VCaP (cell line): Measurements from ENCODE around the gene CCDC122.
"Not testable (repeated sequence)": the region's sequence is repeated elsewhere in the genome, so short reads cannot be mapped to it uniquely, and the experiment has no call there.

Experiments
- H3K27ac ChIP-seq: fragments of 450-650 bp; 2 replicates; pipeline ENCODE4 v1.5.1; 2017
- TF ChIP-seq, protein P1 (sequence below): fragments of 450-650 bp; conservative IDR thresholded peaks from 2 replicates; pipeline ENCODE4 v1.5.1; 2017; ENCODE audit warnings: mild to moderate bottlenecking, moderate library complexity

Gene CCDC122

DNA sequence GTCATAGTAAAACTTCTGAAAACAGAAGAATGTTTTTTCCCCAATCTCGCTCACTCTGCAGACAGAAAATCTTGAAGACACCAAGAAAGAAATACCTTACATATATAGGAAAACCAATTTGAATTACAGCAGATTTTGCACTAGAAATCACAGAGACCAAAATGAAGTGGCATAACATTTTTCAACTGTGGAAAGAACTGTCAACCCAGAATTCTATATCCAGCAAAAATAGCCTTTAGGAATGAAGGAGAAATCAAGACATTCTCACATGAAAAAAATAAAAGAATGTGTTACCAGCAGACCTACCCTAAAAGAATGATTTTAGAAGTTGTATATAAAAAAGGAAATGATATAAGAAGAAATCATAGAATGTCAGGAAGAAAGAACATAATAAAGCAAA, 28.7 kb downstream of the CCDC122 start:
- H3K27ac ChIP-seq, result no peak overlapping the region
- TF ChIP-seq, protein P1, sequence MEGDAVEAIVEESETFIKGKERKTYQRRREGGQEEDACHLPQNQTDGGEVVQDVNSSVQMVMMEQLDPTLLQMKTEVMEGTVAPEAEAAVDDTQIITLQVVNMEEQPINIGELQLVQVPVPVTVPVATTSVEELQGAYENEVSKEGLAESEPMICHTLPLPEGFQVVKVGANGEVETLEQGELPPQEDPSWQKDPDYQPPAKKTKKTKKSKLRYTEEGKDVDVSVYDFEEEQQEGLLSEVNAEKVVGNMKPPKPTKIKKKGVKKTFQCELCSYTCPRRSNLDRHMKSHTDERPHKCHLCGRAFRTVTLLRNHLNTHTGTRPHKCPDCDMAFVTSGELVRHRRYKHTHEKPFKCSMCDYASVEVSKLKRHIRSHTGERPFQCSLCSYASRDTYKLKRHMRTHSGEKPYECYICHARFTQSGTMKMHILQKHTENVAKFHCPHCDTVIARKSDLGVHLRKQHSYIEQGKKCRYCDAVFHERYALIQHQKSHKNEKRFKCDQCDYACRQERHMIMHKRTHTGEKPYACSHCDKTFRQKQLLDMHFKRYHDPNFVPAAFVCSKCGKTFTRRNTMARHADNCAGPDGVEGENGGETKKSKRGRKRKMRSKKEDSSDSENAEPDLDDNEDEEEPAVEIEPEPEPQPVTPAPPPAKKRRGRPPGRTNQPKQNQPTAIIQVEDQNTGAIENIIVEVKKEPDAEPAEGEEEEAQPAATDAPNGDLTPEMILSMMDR, result no peak

DNA sequence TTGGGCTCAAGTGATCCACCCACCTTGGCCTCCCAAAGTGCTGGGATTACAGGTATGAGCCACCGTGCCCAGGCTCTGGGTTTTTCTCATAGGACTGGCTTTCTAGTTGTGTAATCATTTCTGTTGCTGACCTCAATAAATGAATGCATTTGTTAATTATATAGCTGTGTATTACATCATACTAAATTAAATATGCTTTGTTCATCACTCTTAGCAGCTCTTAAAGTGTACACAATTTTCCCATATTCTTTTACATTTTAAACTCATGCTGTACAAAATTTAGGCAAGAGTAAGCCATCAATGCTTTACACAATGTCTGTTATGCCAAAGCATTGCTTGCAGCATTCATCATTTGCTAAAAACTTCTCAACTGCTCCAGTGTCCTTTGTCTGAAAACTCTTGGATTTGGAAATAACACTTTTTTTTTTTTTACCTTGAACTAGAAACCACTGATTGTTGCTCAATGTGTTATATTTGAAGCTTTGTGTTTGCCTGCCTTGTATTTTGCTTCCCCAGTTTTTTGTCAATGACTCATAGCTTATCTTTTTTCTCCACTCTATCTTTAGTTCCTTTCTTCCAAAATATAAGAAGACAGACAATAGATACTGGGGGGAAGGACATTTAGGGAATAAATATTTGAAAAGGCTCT, 31.4 kb downstream of the CCDC122 start:
- H3K27ac ChIP-seq, result no peak overlapping the region
- TF ChIP-seq, protein P1, result no peak

DNA sequence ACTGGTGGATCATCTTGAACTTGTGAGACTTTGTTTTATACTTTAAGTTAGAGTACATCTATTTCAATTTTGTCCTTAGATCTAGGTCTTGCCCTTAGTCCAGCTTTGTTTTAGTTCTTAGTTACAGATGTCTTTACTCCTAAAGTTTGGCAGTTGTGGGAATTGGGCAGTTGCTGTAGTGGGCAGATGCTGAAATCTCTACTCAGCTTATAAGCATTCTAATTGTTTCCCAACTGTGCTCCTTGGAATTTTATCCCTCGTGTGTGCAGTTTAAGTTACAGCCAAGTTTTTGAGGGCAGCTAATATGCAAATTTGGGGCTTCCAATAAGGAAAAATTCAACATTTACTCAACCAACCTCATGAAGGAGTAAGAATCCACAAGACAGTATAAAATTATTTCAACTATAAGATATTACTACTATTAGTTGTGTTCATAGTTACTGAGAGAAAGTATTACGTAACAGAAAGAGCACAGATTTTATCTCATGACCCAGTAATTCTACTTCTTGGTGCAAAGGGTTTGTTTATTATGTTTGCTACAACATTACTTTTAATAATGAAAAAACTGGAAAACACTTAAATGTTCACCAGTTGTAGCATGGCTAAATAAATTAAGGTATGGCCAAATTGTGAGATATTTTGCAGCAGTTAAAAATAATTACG, 32.9 kb downstream of the CCDC122 start:
- no peak overlapping the region for H3K27ac ChIP-seq

DNA sequence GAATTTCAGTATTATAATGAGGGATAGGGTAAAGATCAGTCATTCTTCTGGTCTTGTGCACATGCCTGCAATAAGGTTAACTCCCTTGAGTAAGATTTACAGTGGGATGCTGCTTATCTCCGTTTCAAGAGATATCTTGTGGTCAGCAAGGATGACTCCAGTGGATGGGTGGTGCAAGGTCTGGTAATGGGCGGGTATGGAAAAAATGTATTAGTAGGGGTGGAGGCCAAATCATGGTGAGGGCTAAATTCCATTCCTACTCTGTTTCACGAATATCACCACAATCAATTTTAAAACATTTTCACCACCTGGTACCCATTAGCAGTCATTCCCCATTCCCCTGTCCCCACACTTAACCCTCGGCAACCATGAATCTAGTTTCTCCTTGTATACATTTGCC, 40.6 kb downstream of the CCDC122 start:
- no peak overlapping the region for H3K27ac ChIP-seq
- TF ChIP-seq, protein P1, result no peak

More for the DNA sequence above, 32.9 kb downstream of the CCDC122 start:
- TF ChIP-seq, protein P1, result no peak

DNA sequence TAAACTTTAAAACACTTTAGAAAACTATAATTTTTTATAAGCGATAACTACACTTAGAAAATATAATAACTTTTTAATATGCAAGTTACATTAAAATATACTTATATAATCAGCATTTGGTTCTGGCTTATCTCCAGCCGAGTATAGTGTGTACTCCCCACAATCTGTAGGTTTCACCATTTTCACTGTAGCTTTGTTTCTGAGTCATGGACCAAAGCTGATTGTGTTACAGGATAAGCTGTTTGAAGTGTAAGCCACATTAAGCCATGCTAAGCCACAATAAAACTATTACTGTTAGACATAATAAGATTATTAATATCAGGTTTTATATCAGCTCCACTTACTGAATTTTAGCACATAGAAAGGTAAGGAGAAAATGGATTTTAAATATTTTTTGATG, 43.8 kb downstream of the CCDC122 start:
- TF ChIP-seq, protein P1, result no peak
- H3K27ac ChIP-seq, result no peak overlapping the region

DNA sequence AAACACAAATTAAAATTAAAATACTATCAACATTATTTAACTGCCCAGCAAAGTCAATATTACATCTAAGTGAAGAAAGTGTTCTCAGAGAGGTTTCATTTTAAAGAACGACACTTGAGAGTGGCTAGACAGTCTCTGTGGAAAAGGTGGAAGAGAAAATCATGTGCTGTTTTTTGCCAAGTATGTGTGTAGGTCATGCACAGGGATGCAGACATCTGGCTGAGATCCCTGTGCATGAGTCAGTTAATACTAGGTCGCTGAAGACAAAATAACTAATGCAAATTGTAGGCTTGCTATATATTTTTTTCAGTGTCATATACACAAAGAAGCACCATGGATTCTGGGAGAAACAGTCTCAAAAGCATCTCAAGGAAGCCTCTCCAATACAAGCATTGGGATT, 48.5 kb downstream of the CCDC122 start:
- TF ChIP-seq, protein P1, result no peak
- no peak overlapping the region for H3K27ac ChIP-seq

DNA sequence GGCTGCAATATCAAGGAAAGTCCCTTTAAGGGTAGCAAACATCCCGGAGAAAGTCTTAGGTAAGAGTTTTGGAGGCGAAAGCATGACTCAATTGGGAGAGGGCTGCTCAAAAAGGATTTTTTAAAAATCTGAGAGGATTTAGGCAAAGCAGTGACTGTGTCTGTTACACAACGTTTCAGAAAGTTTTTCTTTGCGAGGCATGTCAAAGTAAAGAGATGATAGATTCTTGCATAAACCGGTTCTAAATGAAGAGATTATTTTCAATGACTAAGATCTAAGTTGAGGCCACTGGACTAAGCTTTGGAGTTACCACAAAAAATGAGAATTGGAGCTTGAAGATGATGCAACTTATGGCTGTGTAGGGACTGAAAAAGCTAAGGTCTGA, 49.1 kb downstream of the CCDC122 start:
- no peak overlapping the region for H3K27ac ChIP-seq
- TF ChIP-seq, protein P1, result no peak

DNA sequence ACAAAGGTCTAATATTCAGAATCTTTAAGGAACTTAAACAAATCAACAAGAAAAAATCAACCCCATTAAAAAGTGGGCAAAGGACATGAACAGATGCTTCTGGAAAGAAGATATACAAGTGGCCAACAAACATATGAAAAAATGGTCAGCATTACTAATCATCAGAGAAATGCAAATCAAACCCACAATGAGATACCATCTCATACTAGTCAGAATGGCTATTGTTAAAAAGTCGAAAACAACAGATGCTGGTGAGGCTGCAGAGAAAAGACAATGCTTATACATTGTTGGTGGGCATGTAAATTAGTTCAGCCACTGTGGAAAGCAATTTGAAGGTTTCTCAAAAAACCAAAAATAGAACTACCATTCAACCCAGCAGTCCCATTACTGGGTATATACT, 54.9 kb downstream of the CCDC122 start:
- not testable (repeated sequence) for H3K27ac ChIP-seq
